Glutamatergic neuron (in vitro differentiated cells): ENCODE results near the gene TUSC2. TPM values are rescaled to one million over a fixed set of nuclear protein-coding genes. Genes with fewer than 3 reads are reported as not detected.
"Not testable (repeated sequence)": the region's sequence is repeated elsewhere in the genome, so short reads cannot be mapped to it uniquely, and the experiment has no call there.

Source experiments
- DNase-seq: peaks from one replicate; pipeline ENCODE4 v3.0.0; 2022
- H3K27ac Mint-ChIP-seq: one replicate; pipeline ENCODE4 v1.8.0; 2020; ENCODE audit warnings: mild to moderate bottlenecking, mixed read lengths, inconsistent platforms; ENCODE audit not compliant: unreplicated experiment
- H3K27me3 Mint-ChIP-seq: one replicate; pipeline ENCODE4 v1.8.0; 2020; ENCODE audit warnings: mild to moderate bottlenecking, moderate library complexity, mixed read lengths, inconsistent platforms; ENCODE audit not compliant: unreplicated experiment
- H3K36me3 Mint-ChIP-seq: one replicate; pipeline ENCODE4 v1.8.0; 2020; ENCODE audit warnings: mild to moderate bottlenecking, mixed read lengths, inconsistent platforms; ENCODE audit not compliant: unreplicated experiment
- H3K4me1 Mint-ChIP-seq: one replicate; pipeline ENCODE4 v1.8.0; 2020; ENCODE audit warnings: mild to moderate bottlenecking, low read depth, mixed read lengths, inconsistent platforms; ENCODE audit not compliant: unreplicated experiment
- H3K4me3 Mint-ChIP-seq: one replicate; pipeline ENCODE4 v1.8.0; 2020; ENCODE audit warnings: mild to moderate bottlenecking, mixed read lengths, inconsistent platforms; ENCODE audit not compliant: unreplicated experiment
- H3K9me3 Mint-ChIP-seq: one replicate; pipeline ENCODE4 v1.8.0; 2020; ENCODE audit warnings: mild to moderate bottlenecking, moderate library complexity, mixed read lengths, inconsistent platforms; ENCODE audit not compliant: unreplicated experiment
- CTCF ChIP-seq: fragments of 200-600 bp; sonication (generic); IDR thresholded peaks from one replicate; pipeline ENCODE4 v1.5.0; 2021; ENCODE audit not compliant: partially characterized antibody, unreplicated experiment
- total RNA-seq: library from RNA; stranded (reverse); fragmentation: NEBNext Ultra II Directional; extraction: Animal tissue kit (Norgen Biotek cat#: 25700); gene quantifications from one replicate; pipeline ENCODE4 v1.2.1, GENCODE V29; 2021; ENCODE audit not compliant: unreplicated experiment

TUSC2 gene
- total RNA-seq, 1 donor from 2014 or later, result 30.8 TPM

GRCh38 chr3:50289130-50289529, 38.9 kb downstream of the TUSC2 start:
- peaks cover 8% of the 10 kb centered on the region for H3K4me1 Mint-ChIP-seq
- peaks cover 4% of the 10 kb centered on the region for H3K9me3 Mint-ChIP-seq
- H3K36me3 Mint-ChIP-seq, result no peaks in the 10 kb centered on the region
- H3K27ac Mint-ChIP-seq, result no peak overlapping the region
- H3K27me3 Mint-ChIP-seq, result peaks cover 2% of the 10 kb centered on the region
- H3K4me3 Mint-ChIP-seq, result no peak overlapping the region
- no peak for TF ChIP-seq CTCF
- DNase-seq, result no peak

DNA sequence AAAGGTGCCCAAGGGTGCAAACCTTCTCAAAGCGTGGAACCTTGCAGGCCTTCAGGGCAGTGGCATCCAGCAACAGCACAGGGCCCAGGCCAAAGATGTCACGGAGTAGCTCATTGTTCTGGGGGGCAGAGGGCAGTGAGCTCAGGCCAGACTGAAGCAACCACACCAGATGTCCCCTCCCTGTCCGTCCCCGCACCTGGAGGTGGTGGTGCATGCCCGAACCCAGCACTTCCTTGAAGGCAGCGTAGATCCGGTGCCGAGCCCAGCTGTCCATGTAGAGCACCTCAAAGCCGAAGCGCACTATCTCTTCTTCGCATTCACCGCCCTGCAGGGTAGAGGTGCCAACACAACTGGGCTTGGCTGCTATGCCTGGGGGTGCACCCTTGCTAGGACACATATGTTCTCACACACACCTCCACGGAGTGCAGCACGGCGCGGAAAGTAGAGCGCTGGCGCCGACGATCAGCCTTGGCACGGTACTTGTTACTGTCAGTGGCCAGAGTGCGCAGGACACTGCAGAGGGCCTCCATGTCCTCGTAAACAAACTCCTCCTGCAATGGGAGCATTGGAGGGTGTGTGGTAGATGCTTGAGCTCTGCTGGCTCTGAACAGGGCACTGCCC, 39.5 kb downstream of the TUSC2 start:
- Mint-ChIP-seq H3K27ac (no peak overlapping the region), H3K9me3 (peaks cover 4% of the 10 kb centered on the region), H3K36me3 (no peaks in the 10 kb centered on the region), H3K4me1 (peaks cover 8% of the 10 kb centered on the region), H3K4me3 (no peak overlapping the region), H3K27me3 (peaks cover 2% of the 10 kb centered on the region)
- no peak for DNase-seq
- no peak for TF ChIP-seq CTCF

GRCh38 chr3:50287262-50287661, 40.8 kb downstream of the TUSC2 start:
- peaks cover 1% of the 10 kb centered on the region for H3K27me3 Mint-ChIP-seq
- H3K4me3 Mint-ChIP-seq, result no peak overlapping the region
- DNase-seq, result no peak
- no peak overlapping the region for H3K27ac Mint-ChIP-seq
- no peaks in the 10 kb centered on the region for H3K36me3 Mint-ChIP-seq
- H3K4me1 Mint-ChIP-seq, result peaks cover 3% of the 10 kb centered on the region
- peaks cover 2% of the 10 kb centered on the region for H3K9me3 Mint-ChIP-seq
- TF ChIP-seq CTCF, result no peak

DNA sequence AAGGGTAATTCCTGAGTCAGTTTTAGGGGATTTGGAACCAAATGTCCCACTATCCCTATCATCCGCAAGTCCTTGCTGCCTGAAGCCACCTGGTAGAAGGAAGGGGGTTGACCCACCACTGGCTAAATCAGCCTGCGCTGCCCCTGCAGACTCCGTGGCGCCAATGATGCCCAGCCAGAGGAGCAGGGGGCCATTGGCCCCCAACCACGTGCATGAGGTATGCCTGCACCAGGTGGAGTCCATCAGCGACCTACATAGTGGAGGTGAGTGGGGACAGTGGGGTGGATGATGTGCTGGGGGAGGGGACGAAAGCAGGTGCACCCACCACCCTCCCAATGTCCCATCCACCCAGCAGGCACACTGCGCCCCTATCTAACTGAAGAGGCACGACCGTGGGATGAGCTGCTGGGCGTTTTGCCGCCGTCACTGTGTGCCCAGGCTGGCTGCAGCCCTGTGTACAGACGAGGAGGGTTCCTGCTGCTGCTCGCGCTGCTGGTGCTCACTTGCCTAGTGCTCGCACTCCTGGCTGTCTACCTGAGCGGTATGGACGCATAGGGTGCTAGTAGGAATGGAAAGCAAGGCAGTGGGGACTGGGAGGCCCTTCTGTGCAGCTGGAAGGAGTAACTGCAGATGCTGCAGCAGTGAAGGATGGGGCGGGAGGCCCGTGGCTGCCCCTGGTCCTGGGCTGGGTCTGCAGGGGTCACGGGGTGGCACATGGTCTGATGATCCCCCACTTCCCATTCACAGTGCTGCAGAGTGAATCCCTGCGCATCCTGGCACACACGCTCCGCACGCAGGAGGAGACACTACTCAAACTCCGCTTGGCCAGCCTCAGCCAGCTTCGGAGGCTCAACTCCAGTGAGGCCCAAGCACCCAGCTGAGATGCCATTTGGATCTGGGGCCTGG, 41.4 kb downstream of the TUSC2 start:
- Mint-ChIP-seq H3K4me3 (no peak overlapping the region), H3K9me3 (peaks cover 2% of the 10 kb centered on the region), H3K4me1 (peaks cover 3% of the 10 kb centered on the region), H3K27ac (no peak overlapping the region), H3K27me3 (peaks cover 1% of the 10 kb centered on the region), H3K36me3 (no peaks in the 10 kb centered on the region)
- no peak for DNase-seq
- TF ChIP-seq CTCF, result no peak

GRCh38 chr3:50284121-50284520, 43.9 kb downstream of the TUSC2 start:
- not testable (repeated sequence) for H3K9me3 Mint-ChIP-seq, H3K27me3 Mint-ChIP-seq, H3K36me3 Mint-ChIP-seq, H3K4me3 Mint-ChIP-seq, DNase-seq, H3K27ac Mint-ChIP-seq, H3K4me1 Mint-ChIP-seq
